Measurements from ENCODE around the gene ANKS1B.

DNA sequence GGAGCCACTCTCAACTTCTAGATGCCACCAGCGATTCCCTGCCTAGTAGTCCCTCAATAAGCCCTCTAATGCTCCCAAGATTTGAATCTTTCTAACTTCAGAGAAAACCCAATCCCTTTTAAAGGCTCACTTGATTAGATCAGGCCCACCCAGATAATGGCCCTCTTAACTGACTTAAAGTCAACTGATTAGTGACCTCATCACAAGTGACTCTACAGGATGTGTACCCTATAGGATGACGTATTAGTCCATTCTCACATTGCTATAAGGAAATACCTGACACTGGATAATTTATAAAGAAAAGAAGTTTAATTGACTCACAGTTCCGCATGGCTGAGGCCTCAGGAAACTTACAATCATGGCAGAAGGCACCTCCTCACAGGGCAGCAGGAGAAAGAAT, 49.1 kb downstream of the ANKS1B start:
- TF ChIP-seq POLR2A (IDR thresholded peaks at IDR 0.05) (no peak), POLR2AphosphoS5 (IDR thresholded peaks at IDR 0.05) (no peak), EP300 (IDR thresholded peaks at IDR 0.05) (no peak)
- TF ChIP-seq, protein P1, sequence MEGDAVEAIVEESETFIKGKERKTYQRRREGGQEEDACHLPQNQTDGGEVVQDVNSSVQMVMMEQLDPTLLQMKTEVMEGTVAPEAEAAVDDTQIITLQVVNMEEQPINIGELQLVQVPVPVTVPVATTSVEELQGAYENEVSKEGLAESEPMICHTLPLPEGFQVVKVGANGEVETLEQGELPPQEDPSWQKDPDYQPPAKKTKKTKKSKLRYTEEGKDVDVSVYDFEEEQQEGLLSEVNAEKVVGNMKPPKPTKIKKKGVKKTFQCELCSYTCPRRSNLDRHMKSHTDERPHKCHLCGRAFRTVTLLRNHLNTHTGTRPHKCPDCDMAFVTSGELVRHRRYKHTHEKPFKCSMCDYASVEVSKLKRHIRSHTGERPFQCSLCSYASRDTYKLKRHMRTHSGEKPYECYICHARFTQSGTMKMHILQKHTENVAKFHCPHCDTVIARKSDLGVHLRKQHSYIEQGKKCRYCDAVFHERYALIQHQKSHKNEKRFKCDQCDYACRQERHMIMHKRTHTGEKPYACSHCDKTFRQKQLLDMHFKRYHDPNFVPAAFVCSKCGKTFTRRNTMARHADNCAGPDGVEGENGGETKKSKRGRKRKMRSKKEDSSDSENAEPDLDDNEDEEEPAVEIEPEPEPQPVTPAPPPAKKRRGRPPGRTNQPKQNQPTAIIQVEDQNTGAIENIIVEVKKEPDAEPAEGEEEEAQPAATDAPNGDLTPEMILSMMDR (IDR thresholded peaks at IDR 0.05) = no peak
